HepG2 (cell line): Measurements from ENCODE around the gene CBFA2T2. TPM values are rescaled to one million over a fixed set of nuclear protein-coding genes. Genes with fewer than 3 reads are reported as not detected.
A peak's percentile ranks its signal among the peaks of the same experiment; 100 is the strongest.

Source experiments
- CCAR2 ChIP-seq: fragments of 200-400 bp; formaldehyde crosslinking; optimal IDR thresholded peaks from 2 replicates; pipeline ENCODE3; 2018; ENCODE audit warnings: low read depth, mild to moderate bottlenecking, low read length, moderate library complexity
- DPF2 ChIP-seq: sonication (generic); formaldehyde crosslinking; IDR thresholded peaks from 2 replicates; pipeline ENCODE4 v1.4.0; 2020; ENCODE audit warnings: mild to moderate bottlenecking, low read depth, missing genetic modification reagents, borderline replicate concordance
- FOXC1 ChIP-seq: sonication (generic); formaldehyde crosslinking; IDR thresholded peaks from 2 replicates; pipeline ENCODE4 v1.8.0; 2022; ENCODE audit warnings: mild to moderate bottlenecking, missing genetic modification reagents, borderline replicate concordance
- HDAC2 ChIP-seq: sonication (generic); formaldehyde crosslinking; IDR thresholded peaks from 2 replicates; pipeline ENCODE4 v1.4.0; 2020; ENCODE audit warnings: missing genetic modification reagents
- HNRNPH1 ChIP-seq: fragments of 200-400 bp; formaldehyde crosslinking; optimal IDR thresholded peaks from 2 replicates; pipeline ENCODE3; 2017; ENCODE audit warnings: mild to moderate bottlenecking, low read depth, low read length
- HOXA3 ChIP-seq: sonication (generic); formaldehyde crosslinking; IDR thresholded peaks from 2 replicates; pipeline ENCODE4 v1.5.0; 2020; ENCODE audit warnings: missing genetic modification reagents
- MAFF ChIP-seq: IDR thresholded peaks from 2 replicates; pipeline ENCODE4 v1.6.1; 2011; ENCODE audit warnings: low read depth, low read length, improper control_type of control experiment
- SMAD3 ChIP-seq: sonication (generic); formaldehyde crosslinking; IDR thresholded peaks from 2 replicates; pipeline ENCODE4 v1.4.0; 2020; ENCODE audit warnings: missing genetic modification reagents
- SNRNP70 ChIP-seq: fragments of 200-400 bp; formaldehyde crosslinking; IDR thresholded peaks from 2 replicates; pipeline ENCODE4 v1.6.1; 2017; ENCODE audit warnings: mild to moderate bottlenecking, low read depth, low read length, moderate library complexity
- SP5 ChIP-seq: IDR thresholded peaks from 2 replicates; pipeline ENCODE4 v1.6.1; 2016; ENCODE audit warnings: low read depth, borderline replicate concordance
- TCF12 ChIP-seq, 2 experiments: fragments of 450-650 bp in 1 of 2; sonication (generic) in 1 of 2; formaldehyde crosslinking in 1 of 2; IDR thresholded peaks; 2 replicates each; pipeline versions ENCODE4 v1.6.1 to v1.8.0; 2017 to 2022; ENCODE audit warnings: antibody characterized with exemption in 1 of 2, mild to moderate bottlenecking in 1 of 2, missing genetic modification reagents in 1 of 2, moderate library complexity in 1 of 2
- TEAD3 ChIP-seq: optimal IDR thresholded peaks from 2 replicates; pipeline ENCODE3; 2016; ENCODE audit warnings: borderline replicate concordance
- ZNF17 ChIP-seq: sonication (generic); formaldehyde crosslinking; IDR thresholded peaks from 2 replicates; pipeline ENCODE4 v1.5.0; 2020; ENCODE audit warnings: mild to moderate bottlenecking, missing genetic modification reagents
- ZNF644 ChIP-seq: IDR thresholded peaks from 2 replicates; pipeline ENCODE4 v1.6.1; 2016; ENCODE audit warnings: low read depth
- ZNF713 ChIP-seq: sonication (generic); formaldehyde crosslinking; IDR thresholded peaks from 2 replicates; pipeline ENCODE4 v1.4.0; 2020; ENCODE audit warnings: mild to moderate bottlenecking, missing genetic modification reagents
- polyA plus RNA-seq, 8 experiments: library from polyadenylated mRNA; depleted of rRNA in 3 of 8; stranded (reverse) in 7 of 8; unstranded in 1 of 8; fragments of >200 nt; fragmentation: Illumina TruSeq in 4 of 8; extraction: Trizol in 4 of 8; gene quantifications; 2 replicates each; pipeline versions ENCODE4 v1.2.1 to v1.2.3, GENCODE V29; 2011 to 2016; ENCODE audit warnings: low read depth in 4 of 8, missing spikeins in 1 of 8, mixed read lengths in 1 of 8; ENCODE audit not compliant: insufficient read depth in 1 of 8
- total RNA-seq, 5 experiments: library from RNA; depleted of rRNA; stranded (reverse); fragments of >200 nt; fragmentation: Illumina TruSeq; extraction: Trizol; gene quantifications; 2 replicates each; pipeline ENCODE4 v1.2.3, GENCODE V29; 2016; ENCODE audit warnings: low read depth in 1 of 5
- TF ChIP-seq, protein P1 (sequence below): sonication (generic); formaldehyde crosslinking; IDR thresholded peaks from 2 replicates; pipeline ENCODE4 v1.4.0; 2020; ENCODE audit warnings: mild to moderate bottlenecking, missing genetic modification reagents
- TF ChIP-seq, protein P2 (sequence below): sonication (generic); formaldehyde crosslinking; IDR thresholded peaks from 2 replicates; pipeline ENCODE4 v1.8.0; 2022; ENCODE audit warnings: mild to moderate bottlenecking, missing genetic modification reagents
- TF ChIP-seq, protein P3 (sequence below): sonication (generic); formaldehyde crosslinking; IDR thresholded peaks from 2 replicates; pipeline ENCODE4 v1.4.0; 2020; ENCODE audit warnings: low read depth, mild to moderate bottlenecking, missing genetic modification reagents
- TF ChIP-seq, protein P4 (sequence below): sonication (generic); formaldehyde crosslinking; IDR thresholded peaks from 2 replicates; pipeline ENCODE4 v1.4.0; 2020; ENCODE audit warnings: mild to moderate bottlenecking, missing genetic modification reagents, borderline replicate concordance
- TF ChIP-seq, protein P5 (sequence below): IDR thresholded peaks from 2 replicates; pipeline ENCODE4 v1.6.1; 2012; ENCODE audit warnings: low read length, improper control_type of control experiment

Gene CBFA2T2
- total and polyA plus RNA-seq, 2 of the 13 experiments (the other 11 are each of a cell fraction or from before 2014, with no cell fraction given): 6.3 to 21.2 TPM

DNA sequence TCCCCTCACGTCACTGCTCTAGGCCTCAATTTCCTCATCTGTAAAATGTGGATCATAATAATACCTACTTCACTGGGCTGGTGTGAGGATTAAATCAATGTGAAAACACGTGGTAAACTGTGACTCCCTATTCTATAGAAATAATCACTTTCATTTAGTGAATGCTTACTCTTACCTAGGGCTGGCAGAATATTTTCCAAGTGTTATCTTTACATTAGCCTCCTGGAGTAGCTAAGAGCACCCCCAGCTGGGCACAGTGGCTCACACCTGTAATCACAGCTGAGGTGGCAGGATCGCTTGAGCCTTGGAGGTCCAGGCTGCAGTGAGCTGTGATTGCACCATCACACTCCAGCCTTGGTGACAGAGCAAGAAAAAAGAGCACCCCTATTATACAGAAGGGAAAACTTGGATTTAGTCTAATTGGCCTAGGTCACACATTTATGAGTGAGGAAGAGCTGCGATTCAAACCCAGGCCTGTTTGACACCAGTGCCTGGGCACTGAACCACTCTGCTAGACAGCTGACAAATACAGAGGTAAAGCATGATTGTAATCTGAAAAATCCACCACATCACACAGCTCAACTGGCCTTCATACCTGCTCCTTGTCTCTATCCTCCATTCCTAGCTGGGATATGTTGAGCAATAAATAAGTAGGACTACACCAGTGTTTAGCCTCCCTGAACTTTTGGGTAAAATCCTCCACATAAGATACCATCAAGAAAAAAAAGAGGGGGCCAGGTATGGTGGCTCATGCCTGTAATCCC lies 44.9 kb upstream of the CBFA2T2 start (continued):
- TF ChIP-seq, protein P1, sequence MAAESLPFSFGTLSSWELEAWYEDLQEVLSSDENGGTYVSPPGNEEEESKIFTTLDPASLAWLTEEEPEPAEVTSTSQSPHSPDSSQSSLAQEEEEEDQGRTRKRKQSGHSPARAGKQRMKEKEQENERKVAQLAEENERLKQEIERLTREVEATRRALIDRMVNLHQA (CRISPR knock-in tag): no peak
- TF ChIP-seq CCAR2: peak; percentile 59
- TF ChIP-seq, protein P2, sequence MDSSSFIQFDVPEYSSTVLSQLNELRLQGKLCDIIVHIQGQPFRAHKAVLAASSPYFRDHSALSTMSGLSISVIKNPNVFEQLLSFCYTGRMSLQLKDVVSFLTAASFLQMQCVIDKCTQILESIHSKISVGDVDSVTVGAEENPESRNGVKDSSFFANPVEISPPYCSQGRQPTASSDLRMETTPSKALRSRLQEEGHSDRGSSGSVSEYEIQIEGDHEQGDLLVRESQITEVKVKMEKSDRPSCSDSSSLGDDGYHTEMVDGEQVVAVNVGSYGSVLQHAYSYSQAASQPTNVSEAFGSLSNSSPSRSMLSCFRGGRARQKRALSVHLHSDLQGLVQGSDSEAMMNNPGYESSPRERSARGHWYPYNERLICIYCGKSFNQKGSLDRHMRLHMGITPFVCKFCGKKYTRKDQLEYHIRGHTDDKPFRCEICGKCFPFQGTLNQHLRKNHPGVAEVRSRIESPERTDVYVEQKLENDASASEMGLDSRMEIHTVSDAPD: no peak
- peak; percentile 27; the same call in 1 of the 2 replicates for TF ChIP-seq MAFF
- no peak for TF ChIP-seq SP5 (CRISPR knock-in tag)
- no peak for TF ChIP-seq ZNF644
- no peak for TF ChIP-seq DPF2 (CRISPR knock-in tag)
- TF ChIP-seq SMAD3 (CRISPR knock-in tag): peak; percentile 49; the same call in 1 of the 2 replicates
- 0 out of 2 replicates have a peak, but pooled peaks have one; percentile 18 for TF ChIP-seq HOXA3 (CRISPR knock-in tag)
- TF ChIP-seq SNRNP70: no peak
- TF ChIP-seq TCF12 (IDR thresholded peaks at IDR 0.05): no peak
- TF ChIP-seq TCF12 (CRISPR knock-in tag; IDR thresholded peaks at IDR 0.05): no peak
- TF ChIP-seq, protein P3, sequence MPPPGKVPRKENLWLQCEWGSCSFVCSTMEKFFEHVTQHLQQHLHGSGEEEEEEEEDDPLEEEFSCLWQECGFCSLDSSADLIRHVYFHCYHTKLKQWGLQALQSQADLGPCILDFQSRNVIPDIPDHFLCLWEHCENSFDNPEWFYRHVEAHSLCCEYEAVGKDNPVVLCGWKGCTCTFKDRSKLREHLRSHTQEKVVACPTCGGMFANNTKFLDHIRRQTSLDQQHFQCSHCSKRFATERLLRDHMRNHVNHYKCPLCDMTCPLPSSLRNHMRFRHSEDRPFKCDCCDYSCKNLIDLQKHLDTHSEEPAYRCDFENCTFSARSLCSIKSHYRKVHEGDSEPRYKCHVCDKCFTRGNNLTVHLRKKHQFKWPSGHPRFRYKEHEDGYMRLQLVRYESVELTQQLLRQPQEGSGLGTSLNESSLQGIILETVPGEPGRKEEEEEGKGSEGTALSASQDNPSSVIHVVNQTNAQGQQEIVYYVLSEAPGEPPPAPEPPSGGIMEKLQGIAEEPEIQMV: no peak
- no peak for TF ChIP-seq HDAC2 (CRISPR knock-in tag)
- no peak; the same call in 1 of the 2 replicates for TF ChIP-seq FOXC1 (CRISPR knock-in tag)
- TF ChIP-seq TEAD3 (CRISPR knock-in tag): no peak
- TF ChIP-seq ZNF17: no peak
- no peak for TF ChIP-seq ZNF713
- no peak for TF ChIP-seq HNRNPH1
- TF ChIP-seq, protein P4, sequence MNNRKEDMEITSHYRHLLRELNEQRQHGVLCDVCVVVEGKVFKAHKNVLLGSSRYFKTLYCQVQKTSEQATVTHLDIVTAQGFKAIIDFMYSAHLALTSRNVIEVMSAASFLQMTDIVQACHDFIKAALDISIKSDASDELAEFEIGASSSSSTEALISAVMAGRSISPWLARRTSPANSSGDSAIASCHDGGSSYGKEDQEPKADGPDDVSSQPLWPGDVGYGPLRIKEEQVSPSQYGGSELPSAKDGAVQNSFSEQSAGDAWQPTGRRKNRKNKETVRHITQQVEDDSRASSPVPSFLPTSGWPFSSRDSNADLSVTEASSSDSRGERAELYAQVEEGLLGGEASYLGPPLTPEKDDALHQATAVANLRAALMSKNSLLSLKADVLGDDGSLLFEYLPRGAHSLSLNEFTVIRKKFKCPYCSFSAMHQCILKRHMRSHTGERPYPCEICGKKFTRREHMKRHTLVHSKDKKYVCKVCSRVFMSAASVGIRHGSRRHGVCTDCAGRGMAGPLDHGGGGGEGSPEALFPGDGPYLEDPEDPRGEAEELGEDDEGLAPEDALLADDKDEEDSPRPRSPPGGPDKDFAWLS (CRISPR knock-in tag): no peak
- TF ChIP-seq, protein P5, sequence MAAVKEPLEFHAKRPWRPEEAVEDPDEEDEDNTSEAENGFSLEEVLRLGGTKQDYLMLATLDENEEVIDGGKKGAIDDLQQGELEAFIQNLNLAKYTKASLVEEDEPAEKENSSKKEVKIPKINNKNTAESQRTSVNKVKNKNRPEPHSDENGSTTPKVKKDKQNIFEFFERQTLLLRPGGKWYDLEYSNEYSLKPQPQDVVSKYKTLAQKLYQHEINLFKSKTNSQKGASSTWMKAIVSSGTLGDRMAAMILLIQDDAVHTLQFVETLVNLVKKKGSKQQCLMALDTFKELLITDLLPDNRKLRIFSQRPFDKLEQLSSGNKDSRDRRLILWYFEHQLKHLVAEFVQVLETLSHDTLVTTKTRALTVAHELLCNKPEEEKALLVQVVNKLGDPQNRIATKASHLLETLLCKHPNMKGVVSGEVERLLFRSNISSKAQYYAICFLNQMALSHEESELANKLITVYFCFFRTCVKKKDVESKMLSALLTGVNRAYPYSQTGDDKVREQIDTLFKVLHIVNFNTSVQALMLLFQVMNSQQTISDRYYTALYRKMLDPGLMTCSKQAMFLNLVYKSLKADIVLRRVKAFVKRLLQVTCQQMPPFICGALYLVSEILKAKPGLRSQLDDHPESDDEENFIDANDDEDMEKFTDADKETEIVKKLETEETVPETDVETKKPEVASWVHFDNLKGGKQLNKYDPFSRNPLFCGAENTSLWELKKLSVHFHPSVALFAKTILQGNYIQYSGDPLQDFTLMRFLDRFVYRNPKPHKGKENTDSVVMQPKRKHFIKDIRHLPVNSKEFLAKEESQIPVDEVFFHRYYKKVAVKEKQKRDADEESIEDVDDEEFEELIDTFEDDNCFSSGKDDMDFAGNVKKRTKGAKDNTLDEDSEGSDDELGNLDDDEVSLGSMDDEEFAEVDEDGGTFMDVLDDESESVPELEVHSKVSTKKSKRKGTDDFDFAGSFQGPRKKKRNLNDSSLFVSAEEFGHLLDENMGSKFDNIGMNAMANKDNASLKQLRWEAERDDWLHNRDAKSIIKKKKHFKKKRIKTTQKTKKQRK: no peak
